Neural progenitor cell (in vitro differentiated cells): ENCODE results near the gene PIK3C3. TPM values are rescaled to one million over a fixed set of nuclear protein-coding genes. Genes with fewer than 3 reads are reported as not detected.

ENCODE experiments used
- DNase-seq: peaks from one replicate; pipeline ENCODE4 v3.0.0-alpha.2; 2016; ENCODE audit warnings: low spot score
- H2AFZ ChIP-seq: fragments of 200-600 bp; sonication (generic); replicated peaks from 2 replicates; pipeline ENCODE4 v1.6.1; 2016; ENCODE audit warnings: antibody characterized with exemption
- H3F3A ChIP-seq: fragments of 200-600 bp; sonication (generic); 2 replicates; pipeline ENCODE4 v1.6.1; 2016; ENCODE audit warnings: antibody characterized with exemption, low read depth
- H3K27ac ChIP-seq: fragments of 200-600 bp; sonication (generic); 2 replicates; pipeline ENCODE4 v1.5.1; 2016; ENCODE audit warnings: mild to moderate bottlenecking
- H3K27me3 ChIP-seq: fragments of 200-600 bp; sonication (generic); 2 replicates; pipeline ENCODE4 v1.6.1; 2016; ENCODE audit warnings: mild to moderate bottlenecking, moderate library complexity
- H3K36me3 ChIP-seq: fragments of 200-600 bp; sonication (generic); 2 replicates; pipeline ENCODE4 v1.5.1; 2016
- H3K4me1 ChIP-seq: fragments of 200-600 bp; sonication (generic); 2 replicates; pipeline ENCODE4 v1.6.1; 2016; ENCODE audit warnings: mixed run types
- H3K4me2 ChIP-seq: fragments of 200-600 bp; sonication (generic); 2 replicates; pipeline ENCODE4 v1.6.1; 2016
- H3K4me3 ChIP-seq: fragments of 200-600 bp; sonication (generic); 2 replicates; pipeline ENCODE4 v1.5.1; 2016
- H3K79me2 ChIP-seq: fragments of 200-600 bp; sonication (generic); 2 replicates; pipeline ENCODE4 v1.6.1; 2016; ENCODE audit warnings: low read depth
- H3K9ac ChIP-seq: fragments of 200-600 bp; sonication (generic); 2 replicates; pipeline ENCODE4 v1.6.1; 2016
- H3K9me3 ChIP-seq: fragments of 200-600 bp; sonication (generic); 2 replicates; pipeline ENCODE4 v1.5.1; 2016; ENCODE audit warnings: low read depth
- H4K20me1 ChIP-seq: fragments of 200-600 bp; sonication (generic); 2 replicates; pipeline ENCODE4 v1.6.1; 2016; ENCODE audit warnings: low read depth
- H3K27ac Mint-ChIP-seq: 3 replicates; pipeline ENCODE4 v1.8.0; 2021; ENCODE audit warnings: mixed read lengths
- H3K27me3 Mint-ChIP-seq: 2 replicates; pipeline ENCODE4 v1.8.0; 2022; ENCODE audit warnings: low read depth, mild to moderate bottlenecking, inconsistent platforms, moderate library complexity, mixed read lengths; ENCODE audit not compliant: insufficient read depth
- H3K36me3 Mint-ChIP-seq: 3 replicates; pipeline ENCODE4 v1.8.0; 2021; ENCODE audit warnings: mixed read lengths
- H3K4me1 Mint-ChIP-seq: 3 replicates; pipeline ENCODE4 v1.8.0; 2021; ENCODE audit warnings: mixed read lengths
- H3K4me3 Mint-ChIP-seq: 3 replicates; pipeline ENCODE4 v1.8.0; 2021; ENCODE audit warnings: mild to moderate bottlenecking, moderate library complexity, mixed read lengths
- H3K9me3 Mint-ChIP-seq: 3 replicates; pipeline ENCODE4 v1.8.0; 2020; ENCODE audit warnings: mixed read lengths
- CTCF ChIP-seq: fragments of 200-600 bp; sonication (generic); IDR thresholded peaks from 2 replicates; pipeline ENCODE4 v1.5.1; 2017; ENCODE audit warnings: antibody characterized with exemption, mild to moderate bottlenecking
- EZH2 ChIP-seq: fragments of 200-600 bp; sonication (generic); IDR thresholded peaks from 2 replicates; pipeline ENCODE4 v1.6.1; 2017; ENCODE audit warnings: antibody characterized with exemption, mild to moderate bottlenecking, moderate library complexity
- EZH2phosphoT487 ChIP-seq: fragments of 200-600 bp; sonication (generic); IDR thresholded peaks from 2 replicates; pipeline ENCODE4 v1.6.1; 2017; ENCODE audit warnings: antibody characterized with exemption
- total RNA-seq: library from RNA; depleted of rRNA; stranded (reverse); fragments of >200 nt; gene quantifications from 2 replicates; pipeline ENCODE4 v1.2.3, GENCODE V29; 2015; ENCODE audit warnings: low replicate concordance

The PIK3C3 gene
- total RNA-seq, 1 donor from 2014 or later, result 87.0 TPM

- Histone ChIP-seq H3K27ac (no peak overlapping the region), H4K20me1 (no peaks in the 10 kb centered on the region), H3K27me3 (no peaks in the 10 kb centered on the region), H3F3A (no peaks in the 10 kb centered on the region), H3K36me3 (peaks cover 10% of the 10 kb centered on the region), H3K9me3 (no peaks in the 10 kb centered on the region), H3K4me2 (no peak overlapping the region), H3K79me2 (no peaks in the 10 kb centered on the region), H3K4me1 (no peaks in the 10 kb centered on the region), H2AFZ (no peak overlapping the region), H3K9ac (no peak overlapping the region), H3K4me3 (no peak overlapping the region)
- Mint-ChIP-seq H3K9me3 (no peaks in the 10 kb centered on the region), H3K27ac (no peak overlapping the region), H3K4me3 (no peak overlapping the region), H3K27me3 (no peaks in the 10 kb centered on the region), H3K4me1 (no peaks in the 10 kb centered on the region), H3K36me3 (peaks cover 7% of the 10 kb centered on the region)
- no peak for DNase-seq
- TF ChIP-seq EZH2phosphoT487 (no peak), EZH2 (no peak), CTCF (no peak)
Observed at GRCh38 chr18:41975284-41975683, 20.2 kb downstream of the PIK3C3 start.

- H4K20me1 ChIP-seq, result no peaks in the 10 kb centered on the region
- H3K79me2 ChIP-seq, result peaks cover 4% of the 10 kb centered on the region
- no peak for DNase-seq
- Mint-ChIP-seq H3K27ac (no peak overlapping the region), H3K27me3 (no peaks in the 10 kb centered on the region), H3K9me3 (no peaks in the 10 kb centered on the region), H3K4me1 (no peaks in the 10 kb centered on the region), H3K4me3 (no peak overlapping the region), H3K36me3 (peaks cover 5% of the 10 kb centered on the region)
- H3K27me3 ChIP-seq, result no peaks in the 10 kb centered on the region
- H3K9me3 ChIP-seq, result no peaks in the 10 kb centered on the region
- no peak overlapping the region for H3K9ac ChIP-seq
- H3K27ac ChIP-seq, result no peak overlapping the region
- no peaks in the 10 kb centered on the region for H3K36me3 ChIP-seq
- no peaks in the 10 kb centered on the region for H3K4me1 ChIP-seq
- TF ChIP-seq EZH2 (no peak), EZH2phosphoT487 (no peak), CTCF (no peak)
- H3F3A ChIP-seq, result no peaks in the 10 kb centered on the region
- H3K4me3 ChIP-seq, result no peak overlapping the region
- no peak overlapping the region for H2AFZ ChIP-seq
- H3K4me2 ChIP-seq, result no peak overlapping the region
Observed at GRCh38 chr18:41977233-41977632, 22.2 kb downstream of the PIK3C3 start.

GRCh38 chr18:41982942-41983660 is 28.1 kb downstream of the PIK3C3 start:
- no peaks in the 10 kb centered on the region for H3K9me3 Mint-ChIP-seq
- no peaks in the 10 kb centered on the region for H4K20me1 ChIP-seq
- H3K79me2 ChIP-seq, result peaks cover 4% of the 10 kb centered on the region
- no peaks in the 10 kb centered on the region for H3K36me3 ChIP-seq
- H3K4me1 ChIP-seq, result no peaks in the 10 kb centered on the region
- H3K9ac ChIP-seq, result no peak overlapping the region
- H3K27ac ChIP-seq, result no peak overlapping the region
- H3K27ac Mint-ChIP-seq, result no peak overlapping the region
- no peaks in the 10 kb centered on the region for H3K9me3 ChIP-seq
- no peaks in the 10 kb centered on the region for H3K27me3 ChIP-seq
- H3F3A ChIP-seq, result no peaks in the 10 kb centered on the region
- no peak overlapping the region for H3K4me3 ChIP-seq
- H2AFZ ChIP-seq, result no peak overlapping the region
- H3K36me3 Mint-ChIP-seq, result peaks cover 1% of the 10 kb centered on the region
- no peak for TF ChIP-seq EZH2phosphoT487
- TF ChIP-seq EZH2, result no peak
- no peak for TF ChIP-seq CTCF
- H3K27me3 Mint-ChIP-seq, result no peaks in the 10 kb centered on the region
- H3K4me3 Mint-ChIP-seq, result no peak overlapping the region
- no peak for DNase-seq
- H3K4me1 Mint-ChIP-seq, result no peaks in the 10 kb centered on the region
- no peak overlapping the region for H3K4me2 ChIP-seq
